Posterior cingulate gyrus (tissue), 11 donors: Measurements from ENCODE around the gene FGF18.

ENCODE experiments used
- DNase-seq, 10 donors: peaks; one replicate each; pipeline versions ENCODE4 v3.0.0 to v3.0.0-alpha.2; 2020 to 2021; ENCODE audit warnings: mixed read lengths in 3 of 10
- intact Hi-C: fragments of 100-400 bp; cut with DNase I; formaldehyde crosslinking; loops from one replicate; pipeline ENCODE4 v1.15.1; 2023

The FGF18 gene

DNA sequence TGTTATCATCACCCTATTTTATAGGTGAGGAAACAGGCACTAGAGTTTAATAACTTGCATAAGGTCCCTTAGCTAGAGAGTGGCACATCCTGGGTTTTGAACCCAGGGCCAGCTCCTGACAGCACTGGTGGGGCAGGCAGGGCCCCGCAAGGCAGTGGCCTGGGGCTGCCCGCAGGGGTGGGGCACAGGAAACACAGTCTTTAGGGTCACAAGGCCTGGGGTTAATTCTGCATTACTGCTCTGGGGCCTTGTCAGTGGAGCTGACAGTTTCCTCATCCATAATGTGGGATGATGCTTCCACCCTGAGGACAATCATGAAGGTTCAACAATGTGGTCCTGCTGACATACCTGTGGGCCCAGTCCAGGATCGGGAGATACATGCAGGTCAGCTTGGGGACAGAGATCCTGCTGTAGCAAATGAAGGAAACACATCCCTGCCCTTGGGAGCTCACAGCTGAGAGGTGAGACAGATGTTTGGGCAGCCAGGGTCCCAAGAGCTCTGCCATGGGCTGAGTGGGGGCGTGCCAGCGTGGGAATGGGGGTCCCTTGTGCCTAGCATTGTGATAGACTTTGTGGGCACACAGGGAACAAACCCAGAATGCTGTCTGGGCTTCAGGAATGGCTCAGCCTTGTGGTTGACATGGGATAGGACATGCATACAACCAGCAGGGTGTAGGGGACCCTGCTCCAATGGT is 14.7 kb downstream of the FGF18 start:
- DNase-seq = peak in 3 of 10 donors; percentile 26 to 63 (median 57)
- intact Hi-C loops = no loop called here

DNA sequence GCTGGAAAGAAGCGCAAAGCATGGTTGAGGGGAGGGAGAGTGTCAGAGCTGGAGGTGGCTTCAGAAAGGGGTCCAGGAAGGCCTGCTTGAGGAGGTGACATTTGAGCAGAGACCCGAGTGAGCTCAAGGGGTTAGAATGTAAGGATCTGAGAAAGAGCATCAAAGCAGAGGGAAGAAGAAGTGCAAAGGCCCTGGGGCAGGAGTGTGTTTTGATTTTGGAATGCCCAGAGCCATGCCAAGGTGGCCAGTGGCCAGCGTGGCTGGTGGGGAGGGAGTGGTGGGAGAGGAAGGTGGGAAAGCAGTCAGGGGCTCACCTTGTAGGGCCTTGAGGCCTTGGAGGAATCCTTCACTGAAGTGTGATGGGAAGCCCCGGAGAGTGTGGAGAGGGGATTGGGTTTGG is 15.4 kb downstream of the FGF18 start:
- peak in 3 of 10 donors; percentile 40 to 52 (median 46) for DNase-seq
- intact Hi-C loops = no loop called here

DNA sequence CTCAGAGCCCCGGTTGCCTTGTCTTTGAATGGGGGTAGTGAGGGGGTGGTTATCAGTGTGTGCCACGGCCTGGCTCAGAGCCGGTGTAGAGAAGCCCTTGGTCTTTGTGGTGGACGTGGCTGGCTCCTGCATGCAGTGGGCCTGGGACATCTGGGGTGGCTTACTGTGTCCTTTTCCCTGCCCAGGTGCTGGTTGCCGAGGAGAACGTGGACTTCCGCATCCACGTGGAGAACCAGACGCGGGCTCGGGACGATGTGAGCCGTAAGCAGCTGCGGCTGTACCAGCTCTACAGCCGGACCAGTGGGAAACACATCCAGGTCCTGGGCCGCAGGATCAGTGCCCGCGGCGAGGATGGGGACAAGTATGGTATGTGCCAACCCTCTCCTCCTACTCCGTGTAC is 16.5 kb downstream of the FGF18 start:
- DNase-seq = peak in 3 of 10 donors; percentile 57 to 77 (median 57)
- intact Hi-C loops = no loop called here

DNA sequence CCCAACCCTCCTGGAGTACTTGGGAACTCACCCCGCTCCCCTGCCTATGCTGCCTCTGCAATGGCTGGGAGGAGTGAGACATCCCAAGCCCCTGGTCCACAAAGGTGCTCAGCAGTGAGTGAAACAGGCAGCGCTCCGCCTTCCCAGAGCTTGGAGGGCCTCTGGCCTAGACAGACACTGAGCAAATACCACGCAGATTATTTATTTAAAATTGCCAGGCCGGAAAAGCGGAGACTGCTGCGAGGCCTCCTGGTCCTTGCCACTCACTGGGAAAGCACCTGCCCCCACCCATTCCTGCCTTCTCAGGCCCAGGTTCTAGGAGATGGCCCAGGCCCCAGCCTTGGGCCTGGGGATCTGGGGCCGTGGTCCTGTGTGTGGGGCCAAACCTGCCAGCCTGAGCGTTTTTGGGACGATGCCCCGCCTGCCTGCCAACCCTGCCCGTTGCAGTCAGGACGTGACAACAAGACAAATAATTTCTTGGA is 17.4 kb downstream of the FGF18 start:
- peak in 2 of 10 donors; percentile 49 to 53 for DNase-seq
- intact Hi-C loops = no loop called here

DNA sequence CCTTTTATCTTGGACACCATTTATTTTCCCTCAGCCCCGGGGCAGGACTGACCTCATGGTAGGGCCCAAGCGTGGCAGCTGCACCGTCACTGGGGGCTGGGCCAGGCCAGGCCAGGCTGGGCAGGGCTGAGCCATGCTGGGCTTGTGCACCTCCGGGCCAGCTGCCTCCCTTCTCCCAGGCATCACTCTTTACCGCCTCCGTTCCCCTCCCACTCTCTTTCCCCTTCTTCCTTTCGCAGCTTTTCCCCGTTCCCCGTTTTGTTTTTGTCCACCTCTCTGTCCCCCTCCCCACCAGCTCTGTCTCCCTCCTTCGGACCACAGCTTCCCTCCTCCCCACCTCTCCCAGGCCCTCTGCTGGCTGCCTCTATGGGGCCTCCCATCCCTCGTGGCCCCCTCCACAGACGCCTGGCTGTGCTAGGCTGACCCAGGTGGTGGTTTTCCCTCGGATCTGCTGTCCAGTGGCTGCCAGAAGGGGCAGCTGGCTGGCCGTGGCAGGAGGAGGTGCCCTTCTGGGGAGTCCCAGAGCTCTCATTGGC is 17.9 kb downstream of the FGF18 start:
- DNase-seq = peak in 2 of 10 donors; percentile 58 to 79
- intact Hi-C loops = no loop called here

DNA sequence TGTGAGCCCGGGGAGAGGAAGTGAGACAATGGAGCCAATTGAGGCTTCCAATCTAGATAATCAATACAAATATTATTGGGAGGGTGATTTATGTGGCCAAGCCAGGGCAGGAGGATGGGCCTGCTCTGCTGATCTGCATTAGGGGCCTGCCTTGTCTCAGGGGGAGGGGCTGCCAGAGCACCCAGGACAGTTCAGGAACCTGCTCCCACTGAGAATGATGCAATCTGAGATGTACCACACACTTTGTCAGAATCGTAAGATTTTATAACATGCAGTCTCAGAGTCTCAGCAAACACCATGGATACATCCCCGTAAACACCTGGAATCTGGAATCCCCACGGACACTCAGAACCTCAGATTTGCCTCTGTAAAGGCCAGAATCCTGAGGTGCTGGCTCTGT is 19.3 kb downstream of the FGF18 start:
- intact Hi-C loops = no loop called here
- DNase-seq = no peak

DNA sequence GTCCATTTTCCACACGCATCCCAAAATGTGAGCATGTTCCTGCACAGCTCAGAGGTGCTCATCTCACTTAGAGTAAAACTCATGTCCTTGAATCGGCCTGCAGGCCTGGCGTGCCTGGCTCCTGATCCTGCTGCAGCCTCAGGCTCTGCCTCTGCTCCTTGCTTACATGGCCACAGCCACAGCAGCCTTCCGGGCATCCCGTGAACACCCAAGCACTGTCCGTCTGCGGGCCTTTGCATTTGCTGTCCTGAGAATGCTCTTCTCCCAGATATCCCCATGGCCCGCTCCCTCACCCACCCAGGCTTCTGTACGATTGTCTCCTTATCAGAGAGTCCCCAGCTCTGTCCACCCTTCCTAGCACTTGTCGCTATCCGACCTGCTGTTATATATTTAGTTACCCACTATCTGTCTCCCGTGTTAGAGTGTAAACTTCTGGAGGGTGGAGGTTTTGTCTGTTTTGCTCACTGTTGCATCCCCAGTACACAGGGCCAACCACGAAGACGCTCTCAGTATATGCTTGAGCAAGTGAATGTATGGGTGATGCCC is 21.9 kb downstream of the FGF18 start:
- DNase-seq = no peak
- intact Hi-C loops = no loop called here

DNA sequence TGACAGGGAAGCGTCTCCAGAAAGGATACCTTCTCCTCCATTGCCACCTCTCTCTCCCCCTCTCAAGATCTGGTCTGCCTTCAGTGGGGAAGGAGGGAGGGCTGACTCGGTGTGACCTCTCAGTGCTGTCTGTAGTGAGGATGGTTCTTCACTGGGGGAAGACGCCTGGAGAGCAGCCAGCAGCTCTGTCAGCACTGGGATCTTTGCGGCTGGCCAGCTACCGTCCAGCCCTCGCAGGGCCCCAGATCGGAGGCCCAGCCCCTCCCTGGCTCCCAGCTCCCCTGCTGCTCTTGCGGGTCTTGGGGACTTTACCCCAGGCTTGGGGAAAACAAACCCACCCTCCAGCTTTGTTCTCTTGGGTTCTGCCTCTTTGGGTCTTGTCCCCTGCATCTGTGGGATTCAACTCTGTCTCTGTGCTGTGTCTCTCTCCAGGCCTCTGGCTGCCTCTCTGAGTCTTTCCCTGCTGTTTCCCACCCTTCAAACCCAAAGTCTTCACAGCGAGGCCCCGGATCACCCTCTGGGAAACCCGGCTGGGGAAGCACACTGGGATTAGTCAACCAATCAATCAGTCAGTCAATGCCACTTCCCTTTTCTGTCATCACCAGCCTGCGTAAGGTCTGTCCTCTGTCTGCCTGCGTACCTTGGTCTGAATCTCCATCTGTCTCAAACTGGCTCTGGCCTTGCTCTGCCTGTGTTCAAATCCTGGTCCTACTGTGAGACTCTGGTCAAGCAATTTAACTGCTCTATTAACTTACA is 23.0 kb downstream of the FGF18 start:
- peak in 1 of 10 donors; percentile 11 for DNase-seq
- intact Hi-C loops = no loop called here

DNA sequence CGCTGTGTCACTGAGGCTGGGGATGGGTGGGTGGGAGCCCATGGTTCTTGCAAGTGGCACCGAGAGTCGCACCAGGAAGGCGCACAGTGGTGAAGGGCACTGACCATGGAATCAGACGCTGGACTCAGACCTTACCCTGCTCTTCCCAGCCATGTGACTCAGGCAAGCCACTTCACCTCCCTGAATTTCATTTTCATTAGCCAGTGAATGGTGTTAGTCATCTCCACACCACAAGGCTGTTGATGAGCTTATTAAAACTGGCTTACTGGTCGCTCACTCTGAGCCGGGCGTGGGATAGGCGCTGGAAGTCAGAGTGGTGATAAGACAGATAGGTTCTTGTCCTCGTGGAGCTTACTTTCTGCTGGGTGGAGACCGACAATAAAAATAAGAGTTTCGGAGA is 25.1 kb downstream of the FGF18 start:
- intact Hi-C loops = no loop called here
- DNase-seq = no peak

DNA sequence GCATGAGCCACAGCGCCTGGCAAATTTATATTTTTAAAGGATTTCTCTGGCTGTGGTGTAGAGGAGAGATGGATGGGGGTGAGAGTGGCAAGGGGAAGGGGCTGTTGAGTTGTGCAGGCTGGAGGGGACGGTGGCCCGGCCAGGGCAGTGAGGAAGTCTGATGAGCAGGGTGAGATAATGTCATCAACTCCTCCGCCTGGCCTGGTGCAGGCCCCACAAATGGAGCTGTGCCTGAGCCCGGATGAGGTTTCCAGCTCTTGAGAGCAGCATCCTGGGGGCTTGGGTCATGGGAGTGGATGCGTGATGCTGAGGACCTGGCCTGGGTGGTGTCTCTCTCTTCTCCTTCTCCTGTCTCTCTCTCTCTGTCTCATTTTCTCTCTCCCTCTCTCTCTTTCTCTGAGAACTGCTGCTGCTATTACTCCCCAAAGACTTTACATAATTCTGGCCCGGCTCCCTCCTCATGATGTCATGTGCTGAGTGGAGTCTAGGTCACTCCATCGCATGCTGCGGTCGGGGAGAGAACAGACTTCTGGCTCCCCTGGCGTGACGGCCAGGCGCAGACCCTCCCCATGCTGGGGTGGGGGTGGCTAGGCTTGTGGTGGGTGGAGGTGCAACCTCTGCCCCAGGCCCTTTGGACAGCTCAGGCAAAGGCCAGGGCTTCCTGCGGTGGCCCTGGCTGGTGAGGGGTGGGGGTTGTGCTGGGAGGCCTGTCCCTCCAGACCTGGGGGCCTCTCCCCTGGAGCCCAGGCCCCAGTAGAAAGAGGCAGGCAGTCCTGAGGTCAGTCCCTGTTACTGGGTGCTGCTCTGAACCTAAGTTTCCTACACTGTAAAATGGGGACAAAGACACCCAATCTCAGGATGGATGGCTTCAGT is 26.4 kb downstream of the FGF18 start:
- DNase-seq = peak in 4 of 10 donors; percentile 23 to 74 (median 32)
- intact Hi-C loops = no loop called here

DNA sequence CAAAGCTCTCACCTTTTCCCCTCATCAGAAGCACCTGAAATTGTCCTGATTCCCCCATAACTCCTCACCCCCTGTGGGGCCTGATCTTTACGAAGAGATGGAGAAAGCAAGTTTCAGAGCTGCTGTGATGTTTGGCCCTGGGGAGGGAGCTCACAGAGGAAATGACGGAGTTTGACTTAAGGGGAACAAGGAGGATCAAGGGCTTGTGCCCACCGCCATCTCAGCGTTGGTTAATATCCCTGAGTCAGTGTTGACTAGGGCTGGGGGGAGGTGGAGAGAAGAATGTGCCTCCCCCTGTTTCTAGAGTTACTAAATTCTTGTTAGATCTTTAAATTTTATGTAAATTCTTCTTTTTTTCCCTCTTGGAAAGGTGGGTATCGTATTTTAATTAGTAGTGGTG is 27.8 kb downstream of the FGF18 start:
- intact Hi-C loops = no loop called here
- no peak for DNase-seq

DNA sequence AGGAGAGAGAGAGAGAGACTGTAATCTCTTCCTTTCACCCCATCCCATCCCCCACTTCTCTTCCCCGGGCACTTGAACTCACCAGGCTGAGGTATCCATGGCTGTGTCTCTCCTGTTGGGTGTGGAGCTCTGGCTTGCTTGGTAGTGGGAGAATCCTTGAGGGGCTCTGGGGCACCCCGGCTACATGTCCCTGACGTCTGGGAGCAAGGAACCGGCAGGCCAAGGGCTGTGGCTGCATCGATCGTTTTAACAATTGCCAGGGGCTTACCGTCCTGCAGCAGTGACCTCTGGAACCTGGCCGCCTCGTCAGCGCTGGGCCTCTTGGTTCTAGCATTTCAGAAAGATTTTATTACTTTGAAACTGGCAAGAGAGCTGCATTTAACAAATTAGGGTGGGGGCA is 30.0 kb downstream of the FGF18 start:
- DNase-seq = peak in 2 of 10 donors; percentile 57 to 70
- intact Hi-C loops = no loop called here

DNA sequence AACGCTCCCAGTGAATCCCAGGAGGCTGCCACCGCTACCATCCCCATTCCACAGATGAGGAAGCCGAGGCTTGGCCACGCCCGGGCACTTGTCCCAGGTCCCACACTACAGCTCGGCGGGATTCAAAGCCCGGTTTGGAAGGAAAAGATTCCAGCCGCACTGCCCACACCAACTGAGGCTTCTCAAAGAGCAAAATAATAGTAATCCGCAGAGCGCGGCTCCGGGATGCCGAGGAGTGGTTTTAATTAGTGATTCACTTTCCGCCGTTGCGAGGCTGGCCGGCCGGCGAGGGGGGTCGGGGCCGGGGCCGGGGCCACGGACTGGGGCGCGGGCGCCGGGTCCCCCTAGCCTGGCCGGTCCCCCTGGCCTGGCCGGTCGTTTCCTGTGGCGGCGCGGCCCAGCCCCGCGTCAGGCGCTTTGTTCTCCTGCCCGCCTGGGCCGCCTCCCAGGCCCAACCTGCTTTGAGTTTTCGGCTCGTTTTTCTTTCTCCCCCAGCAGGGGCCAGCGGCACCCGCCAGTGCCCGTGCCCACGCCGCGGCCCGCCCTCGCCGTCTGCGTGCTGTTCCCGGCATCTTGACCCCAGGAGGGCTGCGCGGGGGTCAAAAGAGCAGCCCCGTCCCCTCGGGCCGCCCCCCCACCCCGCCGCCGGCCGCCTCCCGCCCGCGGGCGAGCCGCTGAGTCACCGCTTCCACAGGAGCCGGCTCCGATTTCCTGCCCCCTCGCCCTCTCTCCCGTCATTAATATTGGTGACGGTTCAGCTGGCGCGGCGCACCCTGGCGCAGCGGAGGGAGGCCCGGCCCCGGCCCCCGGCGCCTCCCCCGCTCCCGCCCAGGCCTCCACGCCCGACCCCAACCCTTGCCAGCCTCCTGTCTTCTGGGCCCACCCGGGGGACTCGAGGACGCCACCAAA is 31.2 kb downstream of the FGF18 start:
- intact Hi-C loops = no loop called here
- peak in 2 of 10 donors; percentile 72 to 79 for DNase-seq

DNA sequence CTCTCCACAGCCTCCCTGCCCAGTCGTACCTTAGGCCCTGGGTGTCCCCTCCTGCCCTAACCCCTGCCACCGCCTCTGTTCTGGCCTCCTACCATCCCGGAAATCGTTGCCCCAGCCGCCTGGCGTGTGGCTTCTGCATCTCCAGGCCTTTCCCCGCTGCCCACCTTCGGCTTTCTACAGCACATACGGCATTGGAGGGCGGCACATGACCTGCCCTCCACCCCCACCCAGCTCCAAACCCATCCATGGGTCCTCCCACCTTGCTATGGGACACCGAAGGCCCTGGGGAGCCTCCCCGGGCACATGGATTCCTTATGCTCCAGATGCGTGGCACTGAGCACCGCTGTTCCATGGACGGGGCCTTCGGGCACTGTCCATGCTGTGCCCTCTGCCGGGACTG is 32.0 kb downstream of the FGF18 start:
- peak in 2 of 10 donors; percentile 45 to 80 for DNase-seq
- intact Hi-C loops = no loop called here

DNA sequence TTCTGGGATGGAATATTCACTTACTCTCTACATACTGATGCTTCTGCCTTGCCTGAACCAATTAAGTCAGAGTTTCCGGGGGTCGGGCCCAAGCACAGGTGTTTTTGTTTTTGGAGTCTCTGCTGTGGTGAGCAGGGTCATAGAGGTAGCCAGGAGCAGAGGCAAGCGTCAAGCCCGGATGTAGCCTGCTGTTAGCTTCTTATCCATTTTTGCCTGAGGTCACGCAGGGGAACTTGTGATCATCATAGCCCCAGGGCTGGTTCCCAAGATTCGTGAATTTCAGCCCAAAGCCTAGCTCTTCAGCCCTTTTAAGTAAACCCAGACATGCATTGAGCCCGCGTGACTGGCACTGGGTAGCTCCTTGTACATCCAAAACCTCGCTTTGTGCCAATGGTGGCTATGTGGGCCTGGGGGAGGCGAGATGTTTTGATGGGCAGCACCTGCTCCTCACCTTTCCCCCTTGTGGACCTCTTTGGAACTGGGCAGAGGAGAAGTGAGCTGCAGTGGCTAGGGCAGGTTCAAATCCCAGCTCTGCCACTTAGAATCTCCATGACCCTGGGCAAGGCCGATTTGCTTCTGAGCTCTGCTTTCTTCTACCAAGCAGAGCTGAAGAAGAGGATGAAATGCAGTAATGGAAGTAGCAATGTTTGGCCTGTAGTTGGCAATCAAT is 33.7 kb downstream of the FGF18 start:
- intact Hi-C loops = no loop called here
- DNase-seq = peak in 1 of 10 donors; percentile 67

DNA sequence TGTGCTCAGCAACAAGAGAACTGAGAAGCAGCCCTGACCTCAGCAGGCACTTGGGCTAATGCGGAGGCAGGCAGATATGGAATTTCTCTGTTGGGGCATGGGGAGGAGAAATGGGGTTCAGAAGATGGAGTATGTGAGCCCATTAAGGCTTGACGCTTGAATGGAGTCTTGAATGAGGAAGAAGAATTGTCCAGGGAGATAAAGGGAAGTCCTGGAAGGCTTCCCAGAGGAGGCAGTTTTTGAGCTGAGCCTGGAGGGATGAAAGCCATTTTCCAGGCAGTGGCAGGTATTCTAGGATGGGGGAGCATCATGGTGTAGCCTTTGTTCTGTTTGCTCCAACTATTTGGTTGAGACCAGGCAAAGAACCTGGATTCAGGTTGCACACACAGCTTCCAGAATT is 34.5 kb downstream of the FGF18 start:
- intact Hi-C loops = no loop called here
- peak in 1 of 10 donors; percentile 38 for DNase-seq

DNA sequence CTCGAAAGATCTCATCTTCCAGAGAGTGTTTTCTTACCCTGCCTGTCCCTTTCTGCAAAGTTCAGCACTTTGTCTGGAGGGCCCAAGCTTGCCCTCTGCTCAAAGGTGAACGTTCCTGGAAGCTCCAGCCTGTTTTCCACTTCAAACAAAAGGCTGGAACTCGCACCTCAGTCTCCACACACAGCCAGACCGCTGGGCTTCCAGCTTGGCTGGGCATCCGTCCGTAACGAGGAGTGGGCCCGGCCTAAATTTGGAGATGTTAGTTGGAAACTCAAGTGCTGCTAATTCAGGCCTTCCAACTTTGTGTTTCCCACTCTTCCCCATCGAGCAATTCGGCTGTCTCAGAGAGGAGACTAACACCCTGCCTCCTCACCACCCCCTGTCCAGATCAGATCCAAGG is 35.1 kb downstream of the FGF18 start:
- peak in 1 of 10 donors; percentile 80 for DNase-seq
- intact Hi-C loops = no loop called here

DNA sequence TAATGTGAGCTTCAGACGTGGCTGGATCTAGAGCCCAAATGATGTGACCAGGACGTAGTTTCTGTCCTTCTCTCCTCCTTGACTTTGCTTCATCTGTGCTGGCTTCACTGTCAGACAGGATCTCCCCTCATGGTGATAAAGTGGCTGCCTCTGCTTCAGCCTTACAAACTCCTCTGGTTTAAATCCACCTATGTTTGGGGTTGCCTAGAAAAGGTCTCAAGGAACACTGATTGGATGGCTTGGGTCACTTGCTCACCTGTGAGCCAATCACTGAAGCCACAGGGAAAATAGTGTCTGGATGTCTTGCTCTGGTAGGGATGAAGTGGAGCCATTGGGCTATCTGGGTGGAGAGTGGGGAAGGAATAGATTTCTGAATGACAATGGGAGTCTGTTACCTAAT is 36.1 kb downstream of the FGF18 start:
- intact Hi-C loops = no loop called here
- peak in 1 of 10 donors; percentile 18 for DNase-seq
